NCI-H1092 treated with DMSO at 0.1 percent for 48 hours (cell line): ENCODE results near the gene CASP8AP2.
A peak's percentile ranks its signal among the peaks of the same experiment; 100 is the strongest.
"Not testable (repeated sequence)": the region's sequence is repeated elsewhere in the genome, so short reads cannot be mapped to it uniquely, and the experiment has no call there.

Source experiments
- DNase-seq: peaks from one replicate; lab custom pipeline; 2025; lab: John Stamatoyannopoulos, UW

CASP8AP2 gene

GRCh38 chr6:89829472-89830169 is at the start of gene CASP8AP2:
Gene CASP8AP2 (plus strand): TSS chr6:89829880.
- DNase-seq: peak; percentile 97

- no peak for DNase-seq
These were observed 48.3 kb upstream of the CASP8AP2 start for GRCh38 chr6:89781070-89782034.

DNA sequence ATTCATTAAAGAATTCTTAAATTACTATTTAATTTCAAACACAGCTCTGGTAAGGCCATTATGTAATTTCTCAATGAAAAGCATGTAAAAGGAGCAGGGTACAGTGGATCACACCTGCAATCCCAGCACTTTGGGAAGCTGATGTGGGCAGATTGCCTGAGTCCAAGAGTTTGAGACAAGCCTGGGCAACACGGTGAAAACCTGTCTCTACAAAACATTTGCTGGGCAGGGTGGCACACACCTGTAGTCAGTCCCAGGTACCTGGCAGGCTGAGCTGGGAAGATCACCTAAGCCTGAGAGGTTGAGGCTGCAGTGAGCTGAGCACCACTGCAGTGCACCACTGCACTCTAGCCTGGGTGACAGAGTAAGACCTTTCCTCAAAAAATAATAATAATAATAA is 47.5 kb upstream of the CASP8AP2 start:
- DNase-seq: no peak

DNA sequence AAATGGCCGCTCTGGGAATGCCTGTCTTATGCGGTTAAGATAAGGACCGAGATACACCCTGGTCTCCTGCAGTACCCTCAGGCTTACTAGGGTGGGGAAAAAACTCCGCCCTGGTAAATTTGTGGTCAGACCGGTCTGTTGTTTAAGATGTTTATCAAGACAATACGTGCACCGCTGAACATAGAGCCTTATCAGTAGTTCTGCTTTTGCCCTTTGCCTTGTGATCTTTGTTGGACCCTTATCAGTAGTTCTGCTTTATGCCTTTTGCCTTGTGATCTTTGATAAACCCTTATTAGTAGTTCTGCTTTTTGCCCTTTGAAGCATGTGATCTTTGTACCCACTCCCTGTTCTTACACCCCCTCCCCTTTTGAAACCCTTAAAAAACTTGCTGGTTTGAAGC is 46.4 kb upstream of the CASP8AP2 start:
- not testable (repeated sequence) for DNase-seq

GRCh38 chr6:89784838-89785237 is 44.8 kb upstream of the CASP8AP2 start:
- DNase-seq: no peak

DNA sequence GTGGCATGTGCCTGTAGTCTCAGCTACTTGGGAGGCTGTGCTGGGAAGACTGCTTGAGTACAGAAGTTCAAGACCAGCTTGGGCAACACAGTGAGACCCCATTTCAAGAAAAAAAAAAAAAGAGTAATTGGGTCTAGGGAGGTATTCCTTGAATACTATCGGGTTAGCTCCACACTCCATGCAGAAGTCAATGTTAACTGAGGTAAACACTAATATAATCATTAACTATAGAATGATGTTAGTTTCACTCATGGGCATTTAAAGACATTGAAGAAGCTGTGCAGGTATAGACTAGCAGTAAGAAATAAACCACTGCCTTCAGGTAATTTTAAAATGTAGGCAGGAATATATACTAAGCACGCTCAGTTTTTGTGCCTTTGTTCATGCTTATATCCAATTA is 42.7 kb upstream of the CASP8AP2 start:
- no peak for DNase-seq

DNA sequence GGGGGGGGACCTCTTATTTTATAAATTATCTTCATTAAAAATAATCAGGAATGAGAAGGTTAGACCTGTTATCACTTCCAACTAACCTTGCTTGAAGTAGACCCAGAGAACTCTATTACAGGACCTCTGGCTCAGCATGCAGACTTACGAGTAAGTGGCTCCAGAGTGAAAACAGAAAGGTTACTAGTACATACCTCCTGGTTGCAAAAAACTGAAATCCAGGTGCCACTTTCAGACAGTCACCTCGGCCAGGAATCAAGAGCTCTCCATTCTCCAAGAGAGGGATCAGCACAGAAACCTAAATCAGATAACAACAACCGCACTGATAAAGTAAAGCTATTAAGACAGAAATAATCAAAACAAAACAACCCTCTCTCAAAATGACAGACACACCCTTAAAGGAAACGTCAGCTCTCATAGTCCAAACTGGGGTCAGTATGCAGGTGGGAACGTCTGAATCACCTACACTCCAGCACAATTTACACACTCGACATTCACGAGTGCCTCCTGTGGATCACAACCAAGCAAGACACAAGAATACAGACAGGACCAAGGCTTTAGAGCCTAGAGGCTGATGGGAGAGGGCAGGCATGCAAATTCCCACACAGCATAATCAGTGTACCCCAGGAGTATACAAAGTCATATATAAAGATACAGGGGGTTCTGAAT is 41.9 kb upstream of the CASP8AP2 start:
- DNase-seq: no peak

- no peak for DNase-seq
These were observed 39.7 kb upstream of the CASP8AP2 start for GRCh38 chr6:89789980-89790379.

DNA sequence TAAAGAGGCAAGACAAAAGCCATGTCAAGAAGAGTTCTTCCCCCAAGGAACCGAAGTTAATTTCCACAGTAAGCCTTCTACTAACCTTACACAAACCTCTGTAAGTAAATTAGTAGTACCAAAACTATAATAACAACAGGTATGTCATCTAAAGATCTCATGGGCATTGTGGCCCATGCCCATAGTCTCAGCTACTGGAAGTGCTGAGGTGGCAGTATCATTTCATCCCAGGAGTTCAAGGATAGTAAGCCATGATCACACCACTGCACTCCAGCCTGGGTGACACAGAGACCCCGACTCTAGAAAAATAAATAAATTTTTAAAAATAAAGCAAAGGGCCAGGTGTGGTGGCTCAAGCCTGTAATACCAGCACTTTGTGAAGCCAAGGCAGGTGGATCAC is 39.3 kb upstream of the CASP8AP2 start:
- DNase-seq: no peak

DNA sequence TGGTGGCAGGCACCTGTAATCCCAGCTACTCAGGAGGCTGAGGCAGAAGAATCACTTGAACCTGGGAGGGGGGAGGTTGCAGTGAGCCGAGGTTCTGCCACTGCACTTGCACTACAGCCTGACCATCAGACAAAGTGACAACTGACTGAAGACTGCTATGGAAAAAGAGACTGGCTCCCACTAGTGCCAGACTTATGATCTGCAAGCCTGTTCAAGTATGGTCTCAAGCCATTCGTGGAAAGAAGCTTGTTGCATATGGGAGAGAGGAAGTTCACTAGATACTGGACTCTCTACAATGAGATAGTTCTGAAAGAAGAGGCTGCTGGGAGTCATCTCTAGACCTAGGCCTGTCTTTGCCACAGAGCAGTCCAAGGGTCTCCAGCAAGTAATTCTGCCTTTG is 36.8 kb upstream of the CASP8AP2 start:
- DNase-seq: no peak

DNA sequence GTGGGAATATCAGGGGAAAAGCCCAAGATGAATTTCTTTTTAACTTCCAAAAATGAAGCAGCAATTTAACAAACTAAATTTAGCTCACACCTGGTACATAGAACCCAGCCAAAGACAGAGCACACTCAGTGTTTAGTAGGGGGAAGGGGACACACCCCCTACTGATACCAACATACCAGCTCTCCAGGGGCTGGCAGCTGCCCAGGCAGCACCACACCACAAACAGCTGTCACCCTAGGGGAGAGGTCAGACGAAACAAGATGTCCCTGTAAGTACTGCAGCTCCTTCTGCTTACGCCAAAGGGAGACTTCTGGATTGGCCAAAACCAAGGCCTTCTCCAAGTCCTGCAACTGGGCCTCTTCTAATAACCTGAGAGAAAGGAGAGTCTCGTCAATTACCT is 36.1 kb upstream of the CASP8AP2 start:
- DNase-seq: no peak

GRCh38 chr6:89794324-89794723 is 35.4 kb upstream of the CASP8AP2 start:
- no peak for DNase-seq

DNA sequence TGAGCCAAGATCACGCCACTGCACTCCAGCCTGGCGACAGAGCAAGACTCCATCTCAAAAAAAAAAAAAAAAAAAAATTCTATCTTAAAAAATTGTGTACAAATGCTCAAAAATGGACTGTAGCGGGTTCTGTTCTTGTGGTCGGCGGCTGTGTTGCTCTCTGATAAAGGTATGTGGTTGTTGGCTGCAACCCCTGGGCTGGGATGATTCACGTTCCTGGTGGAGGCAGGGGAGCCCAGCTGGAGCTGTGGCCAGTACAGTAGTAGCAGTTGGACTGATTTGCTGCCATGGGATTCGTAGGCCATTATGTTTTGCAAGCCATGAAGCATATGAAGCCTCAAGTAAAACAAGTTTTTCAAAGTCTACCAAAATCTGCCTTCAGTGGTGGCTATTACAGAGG is 32.4 kb upstream of the CASP8AP2 start:
- DNase-seq: no peak

GRCh38 chr6:89799096-89799495 is 30.6 kb upstream of the CASP8AP2 start:
- no peak for DNase-seq

- DNase-seq: no peak
These were observed 29.9 kb upstream of the CASP8AP2 start for GRCh38 chr6:89799756-89800155.

DNA sequence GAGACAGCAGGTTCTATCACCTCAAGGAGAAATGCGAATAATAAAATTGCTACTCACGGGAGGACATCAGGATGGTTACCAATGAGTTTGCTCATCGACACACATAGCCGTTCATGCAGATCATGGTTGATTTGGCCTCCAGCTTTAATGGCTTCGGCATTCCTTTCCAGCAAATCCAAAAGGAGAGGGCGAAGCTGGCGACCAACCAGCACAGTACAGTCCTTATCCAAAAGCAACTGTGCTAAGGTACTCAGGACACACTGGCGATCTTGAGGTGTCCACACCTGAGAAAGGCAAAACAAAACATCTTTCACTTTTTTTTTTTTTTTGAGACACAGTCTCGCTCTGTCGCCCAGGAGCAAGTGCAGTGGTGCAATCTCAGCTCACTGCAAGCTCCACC is 26.4 kb upstream of the CASP8AP2 start:
- DNase-seq: no peak

DNA sequence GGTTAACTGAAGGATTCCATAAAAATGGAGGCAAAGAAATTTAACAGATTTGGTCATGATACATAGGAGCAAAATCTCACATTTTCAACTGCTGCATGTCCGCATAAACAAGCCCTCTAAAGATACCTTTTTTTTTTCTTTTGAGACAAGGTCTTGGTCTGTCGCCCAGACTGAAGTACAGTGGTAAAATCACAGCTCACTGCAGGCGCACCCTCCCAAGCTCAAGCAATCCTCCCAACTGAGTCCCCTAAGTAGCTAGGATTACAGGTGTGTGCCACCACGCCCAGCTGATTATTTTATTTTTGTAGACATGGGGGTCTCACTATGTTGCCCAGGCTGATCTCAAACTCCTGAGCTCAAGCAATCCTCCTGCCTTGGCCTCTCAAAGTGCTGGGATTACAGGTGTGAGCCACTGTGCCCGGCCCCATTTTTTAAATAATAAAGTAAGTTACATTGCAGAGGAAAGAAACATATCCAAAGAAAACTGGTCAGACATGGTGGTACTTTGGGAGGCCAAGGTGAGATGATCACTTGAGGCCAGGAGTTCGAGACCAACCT is 23.8 kb upstream of the CASP8AP2 start:
- DNase-seq: no peak

GRCh38 chr6:89807581-89807980 is 22.1 kb upstream of the CASP8AP2 start:
- no peak for DNase-seq

DNA sequence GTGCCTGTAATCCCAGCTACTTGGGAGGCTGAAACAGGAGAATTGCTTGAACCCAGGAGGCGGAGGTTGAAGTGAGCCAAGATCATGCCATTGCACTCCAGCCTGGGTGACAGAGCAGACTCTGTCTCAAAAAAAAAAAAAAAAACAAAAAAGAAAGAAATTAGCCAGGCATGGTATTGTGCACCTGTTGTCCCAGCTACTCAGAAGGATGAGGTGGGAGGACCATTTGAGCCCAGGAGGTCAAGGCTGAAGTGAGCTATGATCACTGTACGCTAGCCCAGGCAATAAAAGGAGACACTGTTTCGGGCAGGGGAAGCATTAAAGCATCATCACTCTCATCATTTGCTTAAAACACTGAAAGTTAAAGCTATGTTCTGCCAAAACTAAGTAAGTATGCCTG is 16.3 kb upstream of the CASP8AP2 start:
- DNase-seq: not testable (repeated sequence)

- no peak for DNase-seq
These were observed 12.2 kb upstream of the CASP8AP2 start for GRCh38 chr6:89817481-89817880.

- DNase-seq: peak; percentile 37
These were observed 10.7 kb upstream of the CASP8AP2 start for GRCh38 chr6:89818977-89819335.

- DNase-seq: peak; percentile 88
These were observed 10.1 kb upstream of the CASP8AP2 start, which contains the start of gene MDN1 for GRCh38 chr6:89819336-89820130. Gene MDN1 (minus strand): TSS chr6:89819794. CDS start chr6:89819607, 187 bp downstream.
